ENCODE results near the gene GIPC1. TPM values are rescaled to one million over a fixed set of nuclear protein-coding genes. Genes with fewer than 3 reads are reported as not detected.
A peak's percentile ranks its signal among the peaks of the same experiment; 100 is the strongest.

The GIPC1 gene
- total RNA-seq, 1 donor from 2014 or later: 127 TPM

DNA sequence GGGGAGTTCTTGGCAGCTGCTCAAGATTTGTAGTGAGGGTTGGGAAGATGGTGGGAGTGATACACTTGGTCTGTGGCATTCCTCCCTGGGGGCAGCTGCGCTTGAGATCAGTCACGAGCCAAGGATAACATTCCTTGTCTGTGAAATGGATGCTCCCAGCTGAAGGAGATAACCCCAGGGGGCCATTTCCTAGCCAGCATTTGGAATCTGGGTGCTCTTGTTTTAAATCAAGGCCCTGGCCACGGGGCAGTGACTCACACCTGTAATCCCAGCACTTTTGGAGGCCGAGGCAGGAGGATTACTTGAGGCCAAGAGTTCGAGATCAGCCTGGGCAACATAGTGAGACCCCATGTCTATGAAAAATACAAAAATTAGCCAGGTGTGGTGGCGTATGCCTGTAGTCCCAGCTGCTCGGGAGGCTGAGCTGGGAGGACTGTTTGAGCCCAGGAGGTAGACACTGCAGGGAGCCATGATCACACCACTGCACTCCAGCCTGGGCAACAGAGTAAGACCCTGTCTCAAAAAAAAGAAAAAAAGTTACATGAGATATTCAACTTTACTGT lies 58.3 kb downstream of the GIPC1 start:
- no peak for DNase-seq (ENCODE audit: low spot score)

DNA sequence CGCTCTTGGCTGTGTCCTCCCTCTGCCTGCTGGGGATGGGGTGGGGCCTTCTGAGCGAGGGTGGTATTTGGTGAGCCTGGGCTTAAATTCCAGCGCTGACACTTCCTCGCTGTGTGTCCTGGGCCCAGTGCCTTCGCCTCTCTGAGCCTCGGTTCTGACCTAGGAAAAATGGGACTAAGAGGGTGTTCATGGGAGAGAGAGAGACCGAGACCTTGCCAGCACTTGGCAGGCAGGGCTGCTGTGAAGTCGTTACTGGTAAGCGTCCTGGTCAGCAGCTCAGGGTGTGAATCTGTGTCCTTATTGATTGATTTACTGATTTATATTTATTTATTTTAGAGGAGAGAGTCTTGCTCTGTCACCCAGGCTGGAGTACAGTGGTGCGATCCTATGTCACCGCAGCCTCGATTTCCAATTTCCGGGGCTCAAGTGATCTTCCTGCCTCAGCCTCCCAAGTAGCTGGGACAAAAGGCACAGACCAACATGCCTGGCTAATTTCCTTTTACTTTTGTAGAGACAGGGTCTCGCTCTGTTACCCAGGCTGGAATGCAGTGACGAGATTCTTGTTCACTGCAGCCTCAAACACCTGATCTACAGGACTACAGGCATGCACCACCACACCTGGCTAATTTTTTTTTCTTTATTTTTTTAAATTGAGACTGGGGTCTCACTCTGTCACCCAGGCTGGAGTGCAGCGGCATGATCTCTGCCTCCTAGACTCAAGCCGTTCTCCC lies 60.4 kb downstream of the GIPC1 start:
- no peak for DNase-seq (ENCODE audit: low spot score)

DNA sequence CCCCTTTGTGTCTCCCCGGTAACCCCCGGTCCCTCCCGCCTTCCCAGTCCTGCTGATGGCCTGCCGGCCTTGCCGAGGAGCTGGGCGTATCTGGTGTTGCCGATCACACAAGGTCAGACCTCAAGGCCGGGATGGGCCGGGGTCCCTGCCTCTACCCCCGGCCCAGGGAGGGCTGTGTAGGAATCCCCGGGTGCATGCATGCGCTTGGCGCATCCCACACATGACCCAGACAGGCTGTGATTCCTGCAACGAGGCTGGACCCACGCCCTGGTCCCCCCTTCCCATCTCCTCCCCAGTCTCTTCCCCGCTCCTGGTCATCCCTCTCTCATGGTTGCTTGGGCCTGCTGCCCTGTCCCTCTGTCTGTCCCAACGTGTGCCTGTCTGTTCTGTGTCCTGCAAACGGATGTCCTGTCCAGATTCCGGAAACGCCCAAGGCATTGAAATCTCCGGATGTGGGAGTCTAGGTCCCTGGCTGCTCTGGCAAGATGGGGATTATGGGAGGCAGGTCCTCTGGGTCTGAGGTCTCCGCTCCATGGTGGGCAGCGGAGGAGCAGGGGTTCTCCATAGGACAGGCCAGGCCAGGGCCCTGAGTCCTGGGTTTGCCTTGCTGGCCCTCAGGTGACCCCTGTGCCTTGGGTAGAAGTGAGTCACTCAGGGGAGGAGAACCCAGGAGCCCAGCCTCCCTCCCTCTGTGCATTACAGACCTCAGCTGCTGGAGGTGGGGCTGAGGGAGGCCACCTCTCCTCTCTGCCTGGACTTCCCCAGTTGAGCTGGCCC lies 61.2 kb downstream of the GIPC1 start:
- peak; percentile 58 for DNase-seq (ENCODE audit: low spot score)

DNA sequence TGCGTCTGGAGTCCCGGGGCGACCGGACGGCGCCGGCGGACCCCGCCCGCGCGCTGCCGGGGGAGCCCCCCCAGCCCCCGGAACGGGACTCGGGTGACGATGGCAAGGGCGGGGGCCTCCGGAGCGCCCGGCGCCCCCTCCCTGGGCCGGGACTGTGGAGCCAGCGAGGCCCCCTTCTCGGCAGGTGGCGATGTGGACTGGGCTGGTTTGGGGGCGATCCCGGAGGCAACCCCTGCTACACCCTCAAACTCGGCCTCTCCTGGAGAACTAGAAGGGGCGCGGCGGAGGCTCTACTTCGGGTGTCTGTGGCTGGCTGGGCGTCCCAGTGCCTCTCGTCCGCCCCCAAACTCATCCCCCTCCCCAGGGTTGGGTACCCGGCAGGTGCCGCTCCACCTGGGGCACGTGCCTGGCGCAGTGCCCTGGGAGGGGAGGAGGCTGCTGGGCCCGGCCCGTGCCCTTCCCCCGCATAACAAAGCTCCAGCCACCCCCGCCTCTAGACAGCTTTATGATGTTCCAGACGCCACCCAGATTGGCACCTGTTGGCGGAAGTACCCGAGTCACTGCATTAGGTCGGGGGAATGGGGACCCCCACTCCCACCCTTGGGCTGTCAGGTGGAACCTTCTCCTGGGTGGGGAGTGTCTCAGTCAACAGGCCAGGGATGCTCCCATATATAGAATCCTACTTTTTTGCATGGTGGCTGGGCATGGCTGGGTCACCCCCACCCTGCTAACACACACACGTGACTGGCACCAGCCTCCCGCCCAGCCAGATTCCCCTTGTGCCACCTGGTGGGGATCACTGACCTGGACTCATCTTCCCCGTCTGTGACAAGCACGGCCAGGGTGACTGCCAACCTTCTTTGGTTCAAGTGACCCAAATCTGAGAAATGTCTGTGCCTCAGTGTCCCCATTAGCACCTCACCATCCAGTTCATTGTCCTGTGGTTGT lies 62.1 kb downstream of the GIPC1 start:
- peak; percentile 30 for DNase-seq (ENCODE audit: low spot score)

DNA sequence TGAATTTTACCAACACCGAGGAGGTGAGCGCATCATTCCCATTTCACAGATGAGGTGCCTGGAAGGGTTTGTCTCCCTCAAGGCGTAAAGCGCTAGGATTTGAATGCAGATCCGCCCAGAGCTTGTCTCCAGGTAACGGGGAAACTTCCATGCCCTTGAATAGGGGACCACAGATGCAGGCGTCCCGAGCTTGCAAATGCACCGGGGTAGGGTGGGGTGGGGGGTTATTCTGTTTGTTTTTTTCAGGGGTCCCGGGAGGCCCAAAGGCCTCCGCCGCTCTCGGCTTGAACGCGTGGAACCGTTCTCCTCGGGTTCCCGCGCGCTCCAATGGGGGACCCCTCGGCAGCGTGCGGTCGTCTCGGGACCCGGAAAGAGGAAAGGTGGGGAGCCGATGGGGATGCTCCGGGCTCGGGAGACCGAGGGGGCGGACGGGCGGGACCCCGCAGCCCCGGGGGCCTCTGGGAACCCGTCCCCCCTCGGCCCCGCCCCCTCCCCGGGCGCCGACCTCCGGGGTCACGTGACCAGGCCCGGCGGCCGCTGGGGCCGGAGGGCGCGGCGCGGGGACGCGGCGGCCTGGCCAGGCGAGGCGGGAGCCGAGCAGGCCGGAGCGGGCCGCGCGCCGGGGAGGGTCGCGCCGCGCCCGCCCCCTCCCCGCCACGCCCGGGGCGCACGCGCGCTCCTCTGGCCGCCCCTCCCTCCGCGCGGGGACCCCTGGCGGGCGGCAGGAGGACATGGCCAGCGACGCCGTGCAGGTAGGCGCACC lies 63.0 kb downstream of the GIPC1 start, which contains the start of gene PKN1:
TSS of gene PKN1 (plus strand) at position 516 of the 763 bp plus-strand sequence. CDS start at position 732, 216 bp downstream.
- DNase-seq (ENCODE audit: low spot score): no peak

DNA sequence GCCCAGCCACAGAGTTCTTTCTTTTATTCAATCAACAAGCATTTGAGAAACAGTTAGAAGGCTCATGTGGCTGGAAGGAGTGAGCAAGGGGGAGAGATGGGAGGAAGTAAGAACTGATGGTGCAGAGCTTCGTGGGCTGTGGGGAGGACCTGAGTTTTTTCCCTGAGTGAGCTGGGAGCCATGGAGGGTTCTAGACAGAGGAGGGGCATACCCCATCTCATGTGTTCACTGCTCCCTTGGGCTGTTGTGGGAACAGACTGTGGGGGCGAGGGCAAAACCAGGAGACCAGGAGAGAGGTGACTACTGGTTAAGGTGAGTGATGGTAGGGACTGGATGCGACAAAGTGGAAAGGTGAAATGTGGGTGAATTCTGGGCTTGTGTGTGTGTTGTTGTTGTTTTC lies 65.2 kb downstream of the GIPC1 start:
- DNase-seq (ENCODE audit: low spot score): no peak

DNA sequence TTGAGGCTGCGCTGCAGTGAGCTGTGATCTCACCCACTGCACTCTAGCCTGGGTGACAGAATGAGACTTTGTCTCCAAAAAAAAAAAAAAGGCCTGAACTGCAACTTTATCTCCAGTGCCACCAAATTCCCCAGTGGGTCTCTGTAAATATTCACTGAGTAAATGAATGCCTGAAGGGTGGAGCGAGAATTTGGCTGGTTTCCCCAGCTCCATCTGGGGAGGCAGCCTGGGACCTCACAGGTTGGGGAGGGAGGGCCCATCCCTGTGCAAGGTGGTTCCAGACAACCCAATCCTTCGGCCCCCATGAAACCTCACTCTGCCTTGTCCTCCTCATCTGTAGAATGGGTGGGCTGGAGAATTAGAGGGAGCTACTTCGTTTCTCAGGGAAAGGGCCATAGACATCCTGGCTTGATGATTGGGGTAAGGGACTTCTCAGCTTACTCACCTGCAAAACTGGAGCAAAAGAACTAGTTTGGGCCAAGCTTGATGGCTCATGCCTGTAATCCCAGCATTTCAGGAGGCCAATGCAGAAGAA lies 67.0 kb downstream of the GIPC1 start:
- no peak for DNase-seq (ENCODE audit: low spot score)

Other genes with a start within 250 kb of the GIPC1 start
- gene ADGRE5, start 114.7 kb downstream of the GIPC1 start, total RNA-seq: 48.2 TPM
- gene DDX39A, start 76.8 kb downstream of the GIPC1 start, total RNA-seq: 46.4 TPM
- 136 TPM for gene PKN1, start 62.8 kb downstream of the GIPC1 start, total RNA-seq
- gene PTGER1, start 20.8 kb downstream of the GIPC1 start, total RNA-seq: 1.9 TPM
- gene DNAJB1, start 22.3 kb upstream of the GIPC1 start, total RNA-seq: 142 TPM
- gene TECR, start 33.5 kb upstream of the GIPC1 start, total RNA-seq: 149 TPM
- 184 TPM for gene NDUFB7, start 75.9 kb upstream of the GIPC1 start, total RNA-seq
- 0.09 TPM for gene CLEC17A, start 87.0 kb upstream of the GIPC1 start, total RNA-seq
- not detected for gene ADGRE3, start 178.7 kb upstream of the GIPC1 start, total RNA-seq
- gene ZNF333, start 193.9 kb upstream of the GIPC1 start, total RNA-seq: 16.5 TPM